RWPE2 (cell line): ENCODE measurements around the gene IGSF21.

Experiments
- ATAC-seq: fragments of 200-7000 bp; cut with Tn5 transposase; 3 replicates; pipeline ENCODE4 v1.9.1; 2021; ENCODE audit warnings: low read depth
- DNase-seq: peaks from one replicate; pipeline ENCODE4 v3.0.0-alpha.2; 2020; ENCODE audit warnings: low spot score
- H3K27ac ChIP-seq: fragments of 450-650 bp; 2 replicates; pipeline ENCODE4 v1.5.1; 2017; ENCODE audit warnings: mild to moderate bottlenecking; ENCODE audit not compliant: poor library complexity, severe bottlenecking
- H3K27me3 ChIP-seq: fragments of 250-450 bp; sonication (Bioruptor Pico); 2 replicates; pipeline ENCODE4 v1.5.1; 2021; ENCODE audit warnings: mild to moderate bottlenecking, moderate library complexity; ENCODE audit not compliant: insufficient read depth, poor library complexity, severe bottlenecking
- H3K36me3 ChIP-seq: fragments of 250-450 bp; sonication (Bioruptor Pico); 2 replicates; pipeline ENCODE4 v1.5.1; 2020; ENCODE audit warnings: low read depth, mild to moderate bottlenecking, moderate library complexity
- H3K4me1 ChIP-seq: fragments of 250-450 bp; sonication (Bioruptor Pico); 2 replicates; pipeline ENCODE4 v1.5.1; 2021; ENCODE audit warnings: mild to moderate bottlenecking, moderate library complexity; ENCODE audit not compliant: insufficient read depth, poor library complexity, severe bottlenecking
- H3K4me3 ChIP-seq: fragments of 250-450 bp; sonication (Bioruptor Pico); 2 replicates; pipeline ENCODE4 v1.5.1; 2021; ENCODE audit warnings: mild to moderate bottlenecking, moderate library complexity; ENCODE audit not compliant: severe bottlenecking
- H3K9me3 ChIP-seq: fragments of 250-450 bp; sonication (Bioruptor Pico); 2 replicates; pipeline ENCODE4 v1.5.1; 2021; ENCODE audit warnings: mild to moderate bottlenecking, moderate library complexity; ENCODE audit not compliant: severe bottlenecking
- TF ChIP-seq, protein P1 (sequence below): fragments of 450-650 bp; IDR thresholded peaks from one replicate; pipeline ENCODE4 v1.5.1; 2017; ENCODE audit warnings: mild to moderate bottlenecking, moderate library complexity; ENCODE audit not compliant: poor library complexity, severe bottlenecking

The IGSF21 gene

GRCh38 chr1:18292531-18292930 is 184.9 kb downstream of the IGSF21 start:
- H3K4me1 ChIP-seq: no peaks in the 10 kb centered on the region
- H3K27ac ChIP-seq: no peak overlapping the region
- no peak overlapping the region for H3K4me3 ChIP-seq
- H3K36me3 ChIP-seq: no peaks in the 10 kb centered on the region
- H3K27me3 ChIP-seq: peaks cover 58% of the 10 kb centered on the region
- DNase-seq (no peak), ATAC-seq (no peak)
- TF ChIP-seq, protein P1, sequence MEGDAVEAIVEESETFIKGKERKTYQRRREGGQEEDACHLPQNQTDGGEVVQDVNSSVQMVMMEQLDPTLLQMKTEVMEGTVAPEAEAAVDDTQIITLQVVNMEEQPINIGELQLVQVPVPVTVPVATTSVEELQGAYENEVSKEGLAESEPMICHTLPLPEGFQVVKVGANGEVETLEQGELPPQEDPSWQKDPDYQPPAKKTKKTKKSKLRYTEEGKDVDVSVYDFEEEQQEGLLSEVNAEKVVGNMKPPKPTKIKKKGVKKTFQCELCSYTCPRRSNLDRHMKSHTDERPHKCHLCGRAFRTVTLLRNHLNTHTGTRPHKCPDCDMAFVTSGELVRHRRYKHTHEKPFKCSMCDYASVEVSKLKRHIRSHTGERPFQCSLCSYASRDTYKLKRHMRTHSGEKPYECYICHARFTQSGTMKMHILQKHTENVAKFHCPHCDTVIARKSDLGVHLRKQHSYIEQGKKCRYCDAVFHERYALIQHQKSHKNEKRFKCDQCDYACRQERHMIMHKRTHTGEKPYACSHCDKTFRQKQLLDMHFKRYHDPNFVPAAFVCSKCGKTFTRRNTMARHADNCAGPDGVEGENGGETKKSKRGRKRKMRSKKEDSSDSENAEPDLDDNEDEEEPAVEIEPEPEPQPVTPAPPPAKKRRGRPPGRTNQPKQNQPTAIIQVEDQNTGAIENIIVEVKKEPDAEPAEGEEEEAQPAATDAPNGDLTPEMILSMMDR: no peak
- no peaks in the 10 kb centered on the region for H3K9me3 ChIP-seq

GRCh38 chr1:18293291-18293690 is 185.7 kb downstream of the IGSF21 start:
- H3K27me3 ChIP-seq: peaks cover 65% of the 10 kb centered on the region
- no peaks in the 10 kb centered on the region for H3K4me1 ChIP-seq
- DNase-seq: no peak
- TF ChIP-seq, protein P1: no peak
- H3K27ac ChIP-seq: no peak overlapping the region
- no peak overlapping the region for H3K4me3 ChIP-seq
- no peaks in the 10 kb centered on the region for H3K9me3 ChIP-seq
- H3K36me3 ChIP-seq: no peaks in the 10 kb centered on the region
- ATAC-seq: no peak

GRCh38 chr1:18294437-18295176 is 187.0 kb downstream of the IGSF21 start:
- no peaks in the 10 kb centered on the region for H3K4me1 ChIP-seq
- no peak for DNase-seq
- no peak overlapping the region for H3K27ac ChIP-seq
- no peaks in the 10 kb centered on the region for H3K9me3 ChIP-seq
- H3K36me3 ChIP-seq: no peaks in the 10 kb centered on the region
- ATAC-seq: no peak
- H3K4me3 ChIP-seq: no peak overlapping the region
- H3K27me3 ChIP-seq: peaks cover 59% of the 10 kb centered on the region
- TF ChIP-seq, protein P1: no peak

GRCh38 chr1:18297896-18298648 is 190.5 kb downstream of the IGSF21 start:
- Histone ChIP-seq H3K36me3 (no peaks in the 10 kb centered on the region), H3K27me3 (peaks cover 34% of the 10 kb centered on the region), H3K9me3 (no peaks in the 10 kb centered on the region), H3K4me3 (no peak overlapping the region), H3K27ac (no peak overlapping the region), H3K4me1 (no peaks in the 10 kb centered on the region)
- no peak for DNase-seq
- no peak for ATAC-seq
- TF ChIP-seq, protein P1: no peak
